OCI-LY7 (cell line): ENCODE measurements around the gene COL28A1.

Experiments
- EZH2phosphoT487 ChIP-seq: fragments of 200-600 bp; sonication (generic); IDR thresholded peaks from 2 replicates; pipeline ENCODE4 v1.6.1; 2018; ENCODE audit warnings: low read depth, borderline replicate concordance, mild to moderate bottlenecking, mixed run types, antibody characterized with exemption, low read length, moderate library complexity, mixed read lengths
- TF ChIP-seq, protein P1 (sequence below): fragments of 200-600 bp; sonication (generic); conservative IDR thresholded peaks from 2 replicates; pipeline ENCODE4 v1.5.1; 2014; ENCODE audit warnings: mild to moderate bottlenecking, antibody characterized with exemption, low read length, moderate library complexity, mixed read lengths

DNA sequence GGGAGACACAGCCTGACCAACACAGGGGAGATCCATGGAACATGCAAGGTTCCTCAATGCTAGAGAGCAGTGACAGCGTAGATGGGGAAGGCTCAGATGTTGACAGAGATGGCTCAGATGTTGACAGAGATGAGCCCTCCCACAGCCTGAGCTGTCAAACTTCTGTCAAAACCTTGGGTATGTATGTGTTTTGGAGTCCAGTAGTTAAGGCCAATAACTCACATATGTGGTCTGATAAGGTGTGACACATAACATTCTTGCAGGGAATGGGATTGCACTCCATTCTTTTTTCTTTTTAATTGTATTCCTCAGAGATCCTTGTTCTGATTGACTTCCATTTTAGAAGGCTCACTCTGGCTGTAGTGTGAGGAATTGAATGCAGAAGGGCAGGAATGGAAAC is 217.1 kb downstream of the COL28A1 start:
- TF ChIP-seq, protein P1, sequence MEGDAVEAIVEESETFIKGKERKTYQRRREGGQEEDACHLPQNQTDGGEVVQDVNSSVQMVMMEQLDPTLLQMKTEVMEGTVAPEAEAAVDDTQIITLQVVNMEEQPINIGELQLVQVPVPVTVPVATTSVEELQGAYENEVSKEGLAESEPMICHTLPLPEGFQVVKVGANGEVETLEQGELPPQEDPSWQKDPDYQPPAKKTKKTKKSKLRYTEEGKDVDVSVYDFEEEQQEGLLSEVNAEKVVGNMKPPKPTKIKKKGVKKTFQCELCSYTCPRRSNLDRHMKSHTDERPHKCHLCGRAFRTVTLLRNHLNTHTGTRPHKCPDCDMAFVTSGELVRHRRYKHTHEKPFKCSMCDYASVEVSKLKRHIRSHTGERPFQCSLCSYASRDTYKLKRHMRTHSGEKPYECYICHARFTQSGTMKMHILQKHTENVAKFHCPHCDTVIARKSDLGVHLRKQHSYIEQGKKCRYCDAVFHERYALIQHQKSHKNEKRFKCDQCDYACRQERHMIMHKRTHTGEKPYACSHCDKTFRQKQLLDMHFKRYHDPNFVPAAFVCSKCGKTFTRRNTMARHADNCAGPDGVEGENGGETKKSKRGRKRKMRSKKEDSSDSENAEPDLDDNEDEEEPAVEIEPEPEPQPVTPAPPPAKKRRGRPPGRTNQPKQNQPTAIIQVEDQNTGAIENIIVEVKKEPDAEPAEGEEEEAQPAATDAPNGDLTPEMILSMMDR: no peak
- no peak for TF ChIP-seq EZH2phosphoT487
